Hematopoietic multipotent progenitor cell (in vitro differentiated cells): ENCODE measurements around the gene ANK3. TPM values are rescaled to one million over a fixed set of nuclear protein-coding genes. Genes with fewer than 3 reads are reported as not detected.
A peak's percentile ranks its signal among the peaks of the same experiment; 100 is the strongest.

Source experiments
- DNase-seq, 3 donors: peaks; one replicate each; pipeline ENCODE4 v3.0.0-alpha.2; 2011 to 2015; ENCODE audit warnings: low read depth in 2 of 3, low spot score in 2 of 3
- total RNA-seq: library from RNA; depleted of rRNA; stranded (reverse); fragments of >200 nt; gene quantifications from one replicate; pipeline ENCODE4 v1.2.3, GENCODE V29; 2012

Gene ANK3
- total RNA-seq, 1 donor: 3.2 TPM

- DNase-seq: peak in 2 of 3 donors; percentile 55 to 87
Observed at GRCh38 chr10:60114765-60115586, 274.7 kb downstream of the ANK3 start.

- no peak for DNase-seq
Observed at GRCh38 chr10:60110739-60111138, 278.9 kb downstream of the ANK3 start.

GRCh38 chr10:60107308-60107976 lies 282.2 kb downstream of the ANK3 start:
- no peak for DNase-seq

GRCh38 chr10:60105295-60105695 lies 284.4 kb downstream of the ANK3 start:
- no peak for DNase-seq

- no peak for DNase-seq
Observed at GRCh38 chr10:60101821-60102220, 287.9 kb downstream of the ANK3 start.

- DNase-seq: peak in 2 of 3 donors; percentile 63 to 77
Observed at GRCh38 chr10:60099998-60100747, 289.5 kb downstream of the ANK3 start.

GRCh38 chr10:60098677-60099601 lies 290.7 kb downstream of the ANK3 start:
- DNase-seq: no peak

GRCh38 chr10:60096761-60097513 lies 292.7 kb downstream of the ANK3 start:
- DNase-seq: no peak

- DNase-seq: no peak
Observed at GRCh38 chr10:60093317-60093716, 296.4 kb downstream of the ANK3 start.

- no peak for DNase-seq
Observed at GRCh38 chr10:60086862-60087261, 302.8 kb downstream of the ANK3 start.

- no peak for DNase-seq
Observed at GRCh38 chr10:60086421-60086820, 303.3 kb downstream of the ANK3 start.

GRCh38 chr10:60082744-60083344 lies 306.8 kb downstream of the ANK3 start:
- DNase-seq: no peak

- DNase-seq: no peak
Observed at GRCh38 chr10:60082341-60082740, 307.3 kb downstream of the ANK3 start.

- no peak for DNase-seq
Observed at GRCh38 chr10:60073781-60074656, 315.7 kb downstream of the ANK3 start.

GRCh38 chr10:60073397-60073780 lies 316.3 kb downstream of the ANK3 start:
- no peak for DNase-seq

GRCh38 chr10:60069311-60069710 lies 320.4 kb downstream of the ANK3 start:
- no peak for DNase-seq

GRCh38 chr10:60050366-60050765 lies 339.3 kb downstream of the ANK3 start:
- peak in 1 of 3 donors; percentile 56 for DNase-seq

GRCh38 chr10:60048091-60048501 lies 341.6 kb downstream of the ANK3 start:
- DNase-seq: no peak
